Right hindlimb (tissue), 1 donor: Measurements from ENCODE around the gene SPRR2G.
A peak's percentile ranks its signal among the peaks of the same experiment; 100 is the strongest.
"Not testable (repeated sequence)": the region's sequence is repeated elsewhere in the genome, so short reads cannot be mapped to it uniquely, and the experiment has no call there.

Source experiments
- DNase-seq: peaks from one replicate; pipeline ENCODE4 v3.0.0-alpha.2; 2018

SPRR2G gene

DNA sequence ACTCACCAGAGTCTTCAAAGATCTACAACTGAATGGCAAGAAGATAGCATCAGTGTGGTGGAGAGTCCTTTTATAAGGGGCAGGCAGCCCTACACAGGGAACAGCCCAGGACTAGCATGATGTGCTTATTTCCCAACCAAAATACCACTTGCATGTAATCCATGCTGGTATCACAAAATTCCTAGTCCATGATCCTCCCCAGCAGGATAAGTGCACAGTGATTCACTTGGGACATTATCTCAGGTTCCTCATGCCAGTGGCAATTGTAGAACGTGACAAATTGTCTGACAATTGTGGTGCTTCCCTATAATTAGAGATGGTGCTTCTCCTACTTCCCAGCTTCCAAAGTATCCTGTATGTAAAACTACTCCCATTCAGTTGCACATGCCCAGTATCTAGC, at the start of gene SPRR2G:
SPRR2G (minus strand) TSS at position 45 of the 400 bp plus-strand sequence. CDS start 780 bp downstream, outside the sequence.
- no peak for DNase-seq

GRCh38 chr1:153195216-153195615, 44.5 kb upstream of the SPRR2G start:
- DNase-seq, result no peak

DNA sequence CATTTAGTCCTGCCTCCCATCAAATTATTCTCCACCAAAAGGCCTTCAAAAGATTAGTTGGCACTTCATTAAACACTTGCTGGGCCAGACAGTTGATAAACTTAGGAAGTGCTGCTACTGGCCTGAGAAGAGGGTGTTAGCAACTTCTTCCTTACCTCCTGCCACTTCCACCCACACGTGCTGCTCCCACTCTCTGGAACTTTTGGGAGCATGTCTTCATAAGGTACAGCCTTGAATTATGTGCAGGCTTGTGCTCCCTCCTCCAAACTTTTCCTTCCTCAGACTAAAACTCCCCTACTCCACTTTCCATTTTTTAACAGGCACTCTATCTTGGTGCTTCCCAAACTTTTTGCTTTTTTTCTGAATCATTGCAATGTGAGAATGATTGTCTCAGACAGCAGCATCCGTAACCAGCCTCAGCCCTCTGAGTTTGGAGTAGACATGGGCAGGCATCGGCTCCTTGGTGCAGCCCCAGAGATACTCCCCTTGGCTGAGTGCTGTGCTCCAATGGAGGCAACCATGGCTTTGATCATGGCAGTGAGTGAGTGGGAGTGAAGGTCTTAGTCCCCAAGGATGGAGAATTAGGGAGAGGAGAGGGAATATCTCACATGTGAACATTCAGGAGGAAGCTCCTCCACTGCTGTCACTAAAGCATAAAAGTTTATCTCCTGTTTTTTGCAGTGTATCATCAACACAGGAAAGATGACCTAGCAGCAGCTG, 43.8 kb upstream of the SPRR2G start:
- no peak for DNase-seq

DNA sequence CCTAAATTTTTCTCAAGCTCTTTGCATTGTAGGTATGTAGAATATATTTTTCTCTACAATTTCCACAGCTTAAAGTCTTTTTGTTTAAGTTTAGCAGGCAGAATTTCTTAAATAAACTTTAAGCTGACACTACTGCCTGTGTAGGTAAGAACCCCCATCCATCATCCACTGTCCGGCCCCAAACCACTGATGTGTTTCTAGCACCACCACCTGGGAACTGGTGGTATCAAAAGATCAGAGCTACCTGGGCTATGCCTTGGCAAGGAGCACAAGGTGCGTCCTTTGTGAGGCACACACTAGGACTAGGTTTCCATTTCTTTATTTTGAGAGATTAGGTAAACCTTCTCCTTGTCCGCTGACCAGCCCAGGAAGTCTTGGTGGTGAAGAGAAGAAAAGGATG, 42.0 kb upstream of the SPRR2G start:
- no peak for DNase-seq

DNA sequence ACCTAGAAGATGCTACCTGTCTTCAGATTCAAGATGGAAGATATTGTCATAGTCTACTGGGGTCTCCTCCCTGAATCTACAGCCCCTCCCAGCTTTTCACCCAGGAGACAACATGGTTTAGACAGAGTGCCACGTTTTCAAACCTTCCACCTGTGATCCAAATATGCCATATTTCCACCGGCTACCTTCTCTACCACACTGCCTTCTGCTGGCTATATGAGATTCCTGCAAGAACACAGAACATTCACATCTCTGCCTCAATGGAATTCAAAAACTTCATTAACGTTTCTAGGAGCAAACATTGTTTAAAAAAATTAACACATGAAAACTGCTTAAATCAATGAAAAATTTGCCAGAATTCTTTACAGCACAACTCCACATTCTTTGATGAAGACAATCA, 39.7 kb upstream of the SPRR2G start:
- DNase-seq, result no peak

- not testable (repeated sequence) for DNase-seq
Measured at GRCh38 chr1:153188301-153188700, 37.6 kb upstream of the SPRR2G start.

- DNase-seq, result no peak
Measured at GRCh38 chr1:153180556-153180955, 29.9 kb upstream of the SPRR2G start.

GRCh38 chr1:153178922-153179321, 28.2 kb upstream of the SPRR2G start:
- no peak for DNase-seq

DNA sequence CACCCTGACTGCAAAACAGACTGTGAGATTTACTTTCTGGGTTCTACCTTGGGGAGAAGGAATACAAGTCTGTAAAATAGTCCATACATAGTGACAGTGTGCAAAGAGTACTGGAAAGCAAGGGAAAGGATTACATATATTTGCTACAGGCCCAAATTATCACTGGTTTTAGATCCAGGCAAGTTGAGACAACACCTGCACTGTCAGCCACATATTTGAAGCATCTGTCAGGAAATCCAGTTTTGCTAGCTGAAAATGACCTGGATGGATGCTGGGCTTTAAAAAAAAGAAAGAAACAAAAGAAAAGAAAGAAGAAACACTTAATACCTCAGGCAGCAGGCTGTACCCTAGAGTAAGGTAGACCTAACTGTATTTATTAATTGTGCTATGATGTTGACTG, 23.9 kb upstream of the SPRR2G start:
- DNase-seq, result no peak

- no peak for DNase-seq
Measured at GRCh38 chr1:153168686-153169085, 18.0 kb upstream of the SPRR2G start.

DNA sequence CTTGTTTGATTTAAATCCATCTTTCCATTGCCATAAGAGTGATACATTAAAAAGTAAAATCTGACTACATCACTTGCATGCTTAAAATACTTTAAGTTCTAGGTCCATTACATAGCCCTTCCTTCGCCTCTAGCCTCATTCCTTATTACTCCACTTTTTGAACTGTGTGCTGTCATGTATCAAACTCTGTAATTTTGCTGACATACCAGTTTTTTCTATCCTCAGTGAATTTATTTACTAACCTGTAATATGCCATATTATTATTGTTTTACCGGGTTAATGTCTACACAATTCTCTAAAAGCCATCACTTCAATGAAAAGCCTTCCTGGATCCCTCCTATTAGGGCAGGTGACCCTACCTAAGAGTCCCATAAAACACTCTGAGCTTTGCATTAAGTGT, 4.9 kb upstream of the SPRR2G start:
- no peak for DNase-seq

DNA sequence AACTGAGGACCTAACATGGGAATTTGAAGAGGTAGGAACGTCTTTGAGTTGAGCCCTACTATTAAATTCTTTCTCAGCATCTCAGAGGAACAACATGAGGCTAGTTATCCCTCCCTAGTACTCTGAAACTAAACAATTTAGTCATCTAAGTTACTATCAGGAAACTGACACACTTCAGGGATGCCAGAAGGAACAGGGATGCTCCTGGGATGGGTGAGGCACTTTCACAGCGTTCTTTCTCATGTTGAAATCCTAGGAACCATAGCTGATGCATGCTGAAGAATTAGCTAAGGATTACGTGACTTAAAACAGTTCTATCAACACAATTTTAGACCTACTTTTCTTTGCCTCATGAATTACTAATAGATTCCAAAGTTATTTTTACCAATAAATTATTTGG, 1.8 kb upstream of the SPRR2G start:
- no peak for DNase-seq

DNA sequence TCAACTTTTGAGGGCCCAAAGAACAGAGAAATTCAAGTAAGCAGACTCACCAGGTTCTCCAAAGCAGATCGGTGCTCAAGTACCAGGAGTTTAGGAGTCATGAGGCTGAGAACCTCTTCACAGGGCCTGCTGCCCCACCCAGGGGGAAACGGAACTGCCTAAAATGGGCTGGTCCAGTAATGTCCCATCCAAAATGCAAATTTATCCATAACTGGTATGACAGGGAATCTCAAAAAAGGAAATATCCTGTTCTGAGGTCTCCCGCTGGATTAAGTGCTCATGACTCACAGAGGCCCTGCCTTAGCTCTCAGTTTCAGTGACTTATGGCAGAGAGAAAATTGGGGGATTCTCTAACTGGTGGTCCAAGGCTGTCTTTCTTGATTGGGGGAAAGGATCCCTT, 9.3 kb downstream of the SPRR2G start:
- DNase-seq, result no peak

- no peak for DNase-seq
Measured at GRCh38 chr1:153140484-153140883, 10.2 kb downstream of the SPRR2G start.

- DNase-seq, result no peak
Measured at GRCh38 chr1:153133743-153134142, 16.9 kb downstream of the SPRR2G start.

DNA sequence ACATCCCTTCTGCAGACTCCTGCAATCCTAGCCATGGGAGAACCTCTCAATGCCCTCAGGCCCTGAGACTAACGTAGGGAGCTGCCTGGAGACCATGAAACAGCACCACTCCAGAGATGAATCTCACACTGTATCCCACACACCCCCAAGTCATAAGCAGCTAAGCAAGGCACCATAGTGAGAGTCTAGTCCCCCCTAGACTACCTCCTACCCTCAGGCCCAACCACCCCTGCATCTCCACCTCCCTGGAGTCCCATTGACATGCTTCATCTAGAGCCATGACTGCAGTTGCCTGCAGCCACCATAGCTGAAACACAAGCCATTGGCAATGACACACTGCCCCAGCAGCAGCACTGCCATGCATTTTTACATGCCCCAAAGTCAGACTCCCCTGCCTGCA, 17.4 kb downstream of the SPRR2G start:
- no peak for DNase-seq

GRCh38 chr1:153128688-153129087, 22.0 kb downstream of the SPRR2G start:
- DNase-seq, result not testable (repeated sequence)

DNA sequence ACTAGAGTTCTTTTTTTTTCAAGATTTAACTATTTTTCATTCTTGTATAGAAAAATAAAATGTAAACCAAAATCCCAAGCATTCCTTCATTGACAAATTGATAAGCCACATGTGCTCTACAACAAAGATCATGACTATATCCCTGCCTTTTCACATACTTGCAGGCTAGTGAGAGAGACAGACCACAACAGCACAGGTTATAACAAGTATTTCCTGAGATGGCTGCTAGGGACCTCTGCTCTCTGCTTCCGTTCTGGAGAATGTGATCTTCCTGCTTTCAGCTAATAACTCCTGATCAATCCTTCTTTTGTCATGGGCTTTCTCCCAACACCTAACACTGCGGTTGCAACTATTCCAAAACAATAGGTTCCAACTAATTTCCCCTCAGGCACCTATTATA, 23.4 kb downstream of the SPRR2G start:
- DNase-seq, result no peak

DNA sequence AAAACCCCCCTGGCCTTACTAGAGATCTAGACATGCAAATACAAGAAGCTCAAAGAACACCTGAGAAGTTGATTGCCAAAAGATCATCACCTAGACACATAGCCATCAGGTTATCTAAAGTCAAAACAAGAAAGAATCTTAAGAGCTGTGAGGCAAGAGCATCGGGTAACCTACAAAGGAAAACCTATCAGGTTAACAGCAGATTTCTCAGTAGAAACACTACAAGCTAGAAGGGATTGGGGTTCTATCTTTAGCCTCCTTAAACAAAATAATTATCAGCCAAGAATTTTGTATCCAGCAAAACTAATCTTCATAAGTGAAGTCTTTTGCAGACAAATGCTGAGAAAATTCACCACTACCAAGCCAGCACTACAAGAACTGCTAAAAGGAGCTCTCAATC, 25.2 kb downstream of the SPRR2G start:
- no peak for DNase-seq

GRCh38 chr1:153123793-153124192, 26.9 kb downstream of the SPRR2G start:
- DNase-seq, result not testable (repeated sequence)

- peak; percentile 27 for DNase-seq
Measured at GRCh38 chr1:153122831-153123421, 27.8 kb downstream of the SPRR2G start.

- DNase-seq, result no peak
Measured at GRCh38 chr1:153120945-153121344, 29.7 kb downstream of the SPRR2G start.

DNA sequence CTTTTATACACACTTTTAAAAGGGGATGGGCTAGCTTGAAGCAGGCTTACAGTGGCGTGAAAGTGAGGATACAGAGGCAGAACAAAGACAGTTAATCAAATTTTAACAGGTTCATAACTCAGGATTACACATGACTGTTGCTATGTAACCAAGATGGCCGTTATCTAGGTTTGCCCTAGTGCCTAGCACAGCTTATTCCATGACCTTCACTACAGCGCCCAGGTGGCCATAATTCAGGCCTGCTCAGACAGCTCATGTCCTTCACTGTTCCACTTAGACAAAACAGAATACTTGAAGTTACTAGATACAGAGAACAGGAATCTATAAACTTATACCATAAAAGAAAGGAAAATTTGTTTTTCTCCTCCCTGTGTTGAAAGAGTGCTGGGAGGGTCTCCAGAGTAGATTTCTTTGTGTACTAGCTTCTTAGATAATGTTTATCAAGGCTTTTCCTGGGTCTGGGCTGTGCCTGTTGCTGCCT, 31.2 kb downstream of the SPRR2G start:
- DNase-seq, result no peak

DNA sequence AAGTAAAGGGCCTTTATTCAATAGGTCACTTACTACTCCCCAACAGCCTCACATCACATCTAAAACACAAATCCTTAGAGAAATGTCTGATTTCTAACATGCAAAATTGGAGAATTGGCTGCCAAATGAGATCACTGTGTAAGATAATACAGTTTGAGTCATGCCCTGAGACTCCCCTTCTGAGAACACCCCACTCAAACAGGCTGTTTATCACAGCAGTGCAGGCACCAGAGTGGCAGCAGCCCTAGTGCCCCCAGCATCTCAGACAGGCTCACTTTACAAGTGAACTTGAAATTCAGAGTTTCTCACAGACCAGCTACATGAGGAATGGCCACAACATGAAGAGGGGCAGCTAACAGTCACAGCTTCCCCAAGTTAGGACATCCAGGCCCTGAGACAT, 35.4 kb downstream of the SPRR2G start:
- DNase-seq, result not testable (repeated sequence)

GRCh38 chr1:153113416-153113815, 37.3 kb downstream of the SPRR2G start, which contains the start of gene SPRR2F:
Gene SPRR2F (minus strand): TSS chr1:153113516. CDS start chr1:153112733, 783 bp downstream.
- no peak for DNase-seq
